ENCODE measurements around the gene ACO2.

GRCh38 chr22:41471568-41471967 is 2.7 kb downstream of the ACO2 start:
- TF ChIP-seq REST (IDR thresholded peaks at IDR 0.05; ENCODE audit: borderline replicate concordance in 1 of 2, low read depth in 1 of 2, low read length in 2 of 2), result no peak
- no peak for TF ChIP-seq ZZZ3 (CRISPR knock-in tag; IDR thresholded peaks at IDR 0.05; ENCODE audit: borderline replicate concordance)
- no peak for TF ChIP-seq BCLAF1 (IDR thresholded peaks at IDR 0.05)
- TF ChIP-seq MBD4 (IDR thresholded peaks at IDR 0.05; ENCODE audit: borderline replicate concordance, low read length), result no peak
- no peak for TF ChIP-seq ZNF253 (CRISPR knock-in tag; IDR thresholded peaks at IDR 0.05; ENCODE audit: borderline replicate concordance)
- TF ChIP-seq ZNF274 (CRISPR knock-in tag; IDR thresholded peaks at IDR 0.05), result no peak
- TF ChIP-seq EEA1 (CRISPR knock-in tag; IDR thresholded peaks at IDR 0.05; ENCODE audit: borderline replicate concordance), result no peak
- no peak for TF ChIP-seq MIER2 (CRISPR knock-in tag; IDR thresholded peaks at IDR 0.05)
- no peak for TF ChIP-seq ZNF317 (CRISPR knock-in tag; IDR thresholded peaks at IDR 0.05)
- no peak for TF ChIP-seq ZSCAN12 (CRISPR knock-in tag; IDR thresholded peaks at IDR 0.05)

Measured in HepG2 (cell line).